TTC549 (cell line): Measurements from ENCODE around the gene B4GALNT4.
"Not testable (repeated sequence)": the region's sequence is repeated elsewhere in the genome, so short reads cannot be mapped to it uniquely, and the experiment has no call there.

ENCODE experiments used
- FAIRE-seq: peaks from 2 replicates; lab custom pipeline; 2012; peaks lifted over from hg19 to GRCh38; lab: Jason Lieb, UNC

B4GALNT4 gene

DNA sequence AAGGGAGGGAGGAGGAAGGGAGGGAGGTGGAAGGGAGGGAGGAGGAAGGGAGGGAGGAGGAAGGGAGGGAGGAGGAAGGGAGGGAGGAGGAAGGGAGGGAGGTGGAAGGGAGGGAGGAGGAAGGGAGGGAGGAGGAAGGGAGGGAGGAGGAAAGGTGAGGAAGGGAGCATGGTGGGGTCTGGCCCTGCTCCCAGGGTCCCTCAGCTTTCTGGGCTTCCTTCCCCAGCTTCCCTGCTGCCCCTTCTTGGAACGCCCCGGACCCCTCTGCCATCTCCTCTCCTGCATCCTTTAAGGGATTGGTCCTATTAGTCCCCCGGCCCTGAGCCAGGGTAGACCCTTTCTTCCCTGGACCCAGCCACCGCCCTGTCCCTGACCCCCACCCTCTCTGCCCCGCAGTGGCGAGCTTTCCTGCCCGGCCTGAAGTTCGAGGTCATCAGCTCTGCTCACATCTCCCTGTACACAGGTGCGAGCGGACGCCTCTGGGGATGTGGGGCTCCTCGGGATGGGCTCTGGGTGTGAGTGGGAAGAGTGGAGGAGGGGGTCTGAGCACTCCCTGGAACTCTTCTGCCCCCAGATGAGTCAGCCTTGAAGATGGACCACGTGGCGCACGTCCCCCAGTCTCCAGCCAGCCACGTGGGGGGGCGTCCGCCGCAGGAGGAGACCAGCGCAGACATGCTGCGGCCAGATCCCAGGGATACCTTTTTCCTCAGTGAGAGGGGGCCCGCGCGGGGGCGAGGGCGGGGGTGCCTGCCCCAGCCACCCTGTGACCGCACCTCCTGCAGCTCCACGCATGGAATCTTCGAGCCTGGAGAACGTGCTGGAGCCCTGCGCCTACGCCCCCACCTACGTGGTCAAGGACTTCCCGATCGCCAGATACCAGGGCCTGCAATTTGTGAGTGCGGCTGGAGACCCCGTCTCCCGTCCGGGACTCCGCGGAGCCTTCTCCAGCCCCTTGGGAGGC, 6.0 kb downstream of the B4GALNT4 start:
- FAIRE-seq, result no peak

DNA sequence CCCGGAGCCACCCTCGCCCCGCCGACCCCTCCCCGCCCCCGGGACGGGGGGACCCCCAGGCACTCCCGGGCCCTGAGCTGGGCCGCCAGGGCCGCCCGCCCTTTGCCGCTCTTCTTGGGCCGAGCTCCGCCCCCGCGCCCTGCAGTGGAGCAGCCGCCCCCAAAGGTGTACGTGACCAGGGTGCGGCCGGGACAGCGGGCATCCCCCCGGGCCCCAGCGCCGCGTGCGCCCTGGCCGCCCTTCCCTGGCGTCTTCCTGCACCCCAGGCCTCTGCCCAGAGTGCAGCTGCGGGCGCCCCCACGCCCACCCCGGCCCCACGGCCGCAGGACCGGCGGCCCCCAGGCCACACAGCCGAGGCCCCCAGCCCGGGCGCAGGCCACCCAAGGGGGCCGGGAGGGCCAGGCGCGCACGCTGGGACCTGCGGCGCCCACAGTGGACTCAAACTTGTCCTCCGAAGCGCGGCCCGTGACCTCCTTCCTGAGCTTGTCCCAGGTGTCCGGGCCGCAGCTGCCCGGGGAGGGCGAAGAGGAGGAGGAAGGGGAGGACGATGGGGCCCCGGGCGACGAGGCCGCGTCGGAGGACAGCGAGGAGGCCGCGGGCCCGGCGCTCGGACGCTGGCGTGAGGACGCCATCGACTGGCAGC, 7.4 kb downstream of the B4GALNT4 start:
- no peak for FAIRE-seq

DNA sequence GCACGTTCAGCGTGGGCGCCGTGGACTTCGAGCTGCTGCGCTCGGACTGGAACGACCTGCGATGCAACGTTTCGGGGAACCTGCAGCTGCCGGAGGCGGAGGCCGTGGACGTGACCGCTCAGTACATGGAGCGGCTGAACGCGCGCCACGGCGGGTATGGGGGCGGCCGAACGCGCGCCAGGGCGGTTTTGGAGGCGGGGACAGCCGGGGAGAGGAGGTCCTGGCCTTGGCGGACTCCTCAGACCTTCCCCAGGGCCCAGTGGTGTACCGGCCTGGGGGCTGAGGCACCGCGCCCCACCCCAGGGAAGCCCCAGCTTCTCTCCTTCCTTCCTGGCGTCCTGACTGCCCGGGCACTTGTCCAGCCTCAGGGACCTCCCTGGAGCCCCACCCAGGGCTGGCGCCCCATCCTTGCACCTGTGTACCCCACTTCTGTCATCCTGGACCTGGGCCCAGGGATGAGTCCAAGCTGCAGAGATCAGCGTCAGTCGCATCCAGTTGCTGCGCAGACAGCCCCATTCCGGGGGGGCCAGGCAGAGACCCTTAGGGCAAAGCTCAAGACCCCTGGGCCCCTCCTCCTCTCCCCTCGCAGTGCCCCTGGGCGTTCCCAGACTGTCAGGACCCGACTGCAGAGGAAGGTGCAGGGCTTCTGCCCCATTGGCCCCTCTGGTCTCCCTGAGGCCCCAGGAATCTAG, 8.0 kb downstream of the B4GALNT4 start:
- no peak for FAIRE-seq

DNA sequence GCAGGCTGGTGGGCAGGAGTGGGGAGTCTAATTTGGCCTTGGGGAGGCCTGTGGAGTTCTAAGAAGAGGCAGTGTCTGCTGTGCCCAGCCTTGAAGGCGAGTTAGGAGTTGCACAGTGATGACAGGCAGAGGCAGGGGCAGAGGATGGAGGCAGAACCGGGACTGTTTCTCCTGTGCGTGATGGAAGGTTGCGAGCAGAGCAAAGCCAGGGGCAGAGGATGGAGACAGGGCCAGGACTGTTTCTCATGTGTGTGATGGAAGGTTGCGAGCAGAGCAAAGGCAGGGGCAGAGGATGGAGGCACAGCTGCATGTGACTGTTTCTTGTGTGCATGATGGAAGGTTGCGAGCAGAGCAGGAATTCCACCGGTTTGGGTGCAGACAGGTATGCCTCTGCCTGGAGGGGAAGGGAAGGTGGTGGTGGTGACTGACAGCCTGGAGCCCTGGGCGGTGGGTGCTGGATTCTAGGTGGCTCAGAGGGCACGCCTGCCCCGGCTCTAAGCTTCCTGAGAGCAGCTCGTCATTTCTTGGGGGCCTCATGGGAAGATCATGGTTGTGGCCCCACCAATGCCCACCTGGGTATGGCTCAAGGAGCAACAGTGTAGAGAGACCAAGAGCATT, 8.7 kb downstream of the B4GALNT4 start:
- no peak for FAIRE-seq

DNA sequence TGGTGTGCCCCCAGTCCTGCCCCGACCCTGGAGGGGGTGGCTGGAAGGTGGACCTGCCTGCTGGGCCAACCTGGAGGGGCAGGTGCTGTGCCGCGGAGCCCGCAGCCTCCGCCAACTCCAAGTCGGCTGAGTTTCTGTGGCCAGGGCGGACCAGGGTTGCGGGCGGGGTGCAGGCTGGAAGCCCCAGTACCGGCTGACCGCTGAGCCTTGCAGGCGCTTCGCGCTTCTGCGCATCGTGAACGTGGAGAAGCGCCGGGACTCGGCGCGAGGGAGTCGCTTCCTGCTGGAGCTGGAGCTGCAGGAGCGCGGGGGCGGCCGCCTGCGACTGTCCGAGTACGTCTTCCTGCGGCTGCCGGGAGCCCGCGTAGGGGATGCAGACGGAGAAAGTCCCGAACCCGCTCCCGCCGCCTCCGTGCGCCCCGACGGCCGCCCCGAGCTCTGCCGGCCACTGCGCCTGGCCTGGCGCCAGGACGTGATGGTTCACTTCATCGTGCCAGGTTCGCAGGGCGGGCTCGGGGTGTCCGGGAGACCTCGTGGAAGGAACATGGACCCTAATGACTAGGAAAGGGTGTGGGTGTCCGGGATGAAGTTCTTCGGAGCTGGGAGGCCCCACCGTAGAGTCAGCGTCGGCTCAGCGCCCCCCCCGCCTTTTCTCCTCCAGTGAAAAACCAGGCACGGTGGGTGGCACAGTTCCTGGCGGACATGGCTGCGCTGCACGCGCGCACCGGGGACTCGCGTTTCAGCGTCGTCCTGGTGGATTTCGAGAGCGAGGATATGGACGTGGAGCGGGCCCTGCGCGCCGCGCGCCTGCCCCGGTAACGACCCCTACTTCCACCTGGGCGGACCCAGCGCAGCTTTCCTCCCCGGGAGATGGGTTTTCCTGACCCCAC, 10.2 kb downstream of the B4GALNT4 start:
- no peak for FAIRE-seq

DNA sequence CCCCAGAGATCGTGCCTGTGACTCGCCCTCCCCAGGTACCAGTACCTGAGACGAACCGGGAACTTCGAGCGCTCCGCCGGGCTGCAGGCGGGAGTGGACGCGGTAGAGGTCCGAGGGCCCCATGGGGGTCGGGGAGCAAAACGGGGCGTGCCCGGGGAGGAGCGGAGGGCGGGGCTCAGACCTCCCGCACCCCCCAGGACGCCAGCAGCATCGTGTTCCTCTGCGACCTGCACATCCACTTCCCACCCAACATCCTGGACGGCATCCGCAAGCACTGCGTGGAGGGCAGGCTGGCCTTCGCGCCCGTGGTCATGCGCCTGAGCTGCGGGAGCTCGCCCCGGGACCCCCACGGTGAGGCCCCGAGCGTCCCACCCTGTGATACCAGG, 10.8 kb downstream of the B4GALNT4 start:
- FAIRE-seq, result no peak

DNA sequence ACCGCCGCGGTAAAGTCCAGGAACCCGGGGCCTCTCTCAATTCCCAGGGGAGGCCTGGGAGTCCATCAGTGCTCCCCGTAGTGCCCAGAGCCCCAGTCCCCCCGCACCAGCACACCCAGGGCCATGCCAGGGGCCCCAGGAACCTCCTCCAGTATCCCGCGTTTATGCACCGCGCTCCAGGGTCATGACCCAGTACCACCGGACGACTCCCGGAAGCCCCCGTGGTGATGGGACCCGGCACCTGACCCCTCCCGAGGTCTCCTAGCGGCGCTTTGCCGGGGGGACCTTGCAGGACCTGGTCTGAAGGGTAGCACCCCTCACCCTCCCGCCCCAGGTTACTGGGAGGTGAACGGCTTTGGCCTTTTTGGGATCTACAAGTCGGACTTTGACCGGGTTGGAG, 11.2 kb downstream of the B4GALNT4 start:
- FAIRE-seq, result no peak

DNA sequence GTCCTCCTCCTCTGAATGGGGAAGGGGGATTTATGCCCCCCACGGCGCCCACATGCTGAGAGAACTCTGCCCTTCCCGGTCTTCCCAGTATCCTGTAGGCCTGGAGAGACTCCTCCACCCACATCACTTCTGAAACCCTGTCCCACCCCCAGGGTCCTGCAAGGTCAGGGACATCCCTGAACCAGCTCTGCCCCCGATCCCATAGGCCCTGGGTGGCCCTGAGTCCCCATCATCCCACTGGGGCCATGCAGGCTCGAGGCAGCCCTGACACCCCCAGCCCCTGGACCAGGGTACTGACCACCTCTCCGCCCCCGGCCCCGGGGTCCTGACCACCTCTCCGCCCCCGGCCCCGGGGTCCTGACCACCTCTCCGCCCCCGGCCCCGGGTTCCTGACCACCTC, 11.7 kb downstream of the B4GALNT4 start:
- no peak for FAIRE-seq

DNA sequence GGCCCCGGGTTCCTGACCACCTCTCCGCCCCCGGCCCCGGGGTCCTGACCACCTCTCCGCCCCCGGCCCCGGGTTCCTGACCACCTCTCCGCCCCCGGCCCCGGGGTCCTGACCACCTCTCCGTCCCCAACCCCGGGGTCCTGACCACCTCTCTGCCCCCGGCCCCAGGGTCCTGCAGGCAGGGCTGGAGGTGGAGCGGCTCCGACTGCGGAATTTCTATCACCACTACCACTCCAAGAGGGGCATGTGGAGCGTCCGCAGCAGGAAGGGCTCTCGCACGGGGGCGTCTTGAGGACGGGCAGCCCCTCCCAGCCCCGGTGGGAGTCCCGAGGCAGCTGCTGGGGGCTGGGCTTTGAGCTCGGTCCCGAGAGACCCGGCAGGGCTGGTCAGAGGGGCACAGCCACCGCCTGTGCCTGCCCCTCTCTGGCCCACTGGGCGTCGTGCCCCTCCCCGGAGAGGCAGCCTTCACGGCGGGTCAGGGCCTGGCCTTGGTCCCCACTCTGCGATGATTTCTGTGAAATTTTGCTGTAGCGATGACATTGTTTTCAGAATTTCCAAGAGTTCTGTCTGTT, 12.3 kb downstream of the B4GALNT4 start:
- no peak for FAIRE-seq

DNA sequence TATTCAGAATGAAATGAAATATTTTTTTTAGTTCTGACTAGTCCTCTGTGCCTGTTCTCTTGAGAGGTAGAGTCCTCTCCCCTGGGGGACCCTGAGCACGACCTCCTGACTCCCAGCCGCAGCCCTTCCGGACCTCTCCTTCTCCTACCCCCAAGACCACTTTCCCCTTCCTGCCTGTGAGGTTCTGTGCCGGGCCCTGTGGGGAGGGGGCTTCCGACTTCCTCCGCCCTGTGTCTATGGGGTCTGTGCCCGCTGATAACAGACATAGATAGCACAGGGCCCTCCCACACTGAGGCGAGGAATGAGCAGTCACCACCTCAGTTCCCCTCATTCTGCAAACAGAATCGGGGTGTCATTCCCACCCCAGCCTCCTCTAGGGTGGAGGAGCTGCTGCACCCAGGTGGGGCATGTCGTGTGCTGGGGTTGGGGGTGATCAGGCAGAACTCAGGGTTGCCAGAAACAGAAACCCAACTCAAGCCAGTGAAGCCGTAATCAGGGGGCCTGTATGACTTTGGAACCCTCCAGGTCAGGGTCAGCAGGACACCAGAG, 12.9 kb downstream of the B4GALNT4 start:
- no peak for FAIRE-seq

DNA sequence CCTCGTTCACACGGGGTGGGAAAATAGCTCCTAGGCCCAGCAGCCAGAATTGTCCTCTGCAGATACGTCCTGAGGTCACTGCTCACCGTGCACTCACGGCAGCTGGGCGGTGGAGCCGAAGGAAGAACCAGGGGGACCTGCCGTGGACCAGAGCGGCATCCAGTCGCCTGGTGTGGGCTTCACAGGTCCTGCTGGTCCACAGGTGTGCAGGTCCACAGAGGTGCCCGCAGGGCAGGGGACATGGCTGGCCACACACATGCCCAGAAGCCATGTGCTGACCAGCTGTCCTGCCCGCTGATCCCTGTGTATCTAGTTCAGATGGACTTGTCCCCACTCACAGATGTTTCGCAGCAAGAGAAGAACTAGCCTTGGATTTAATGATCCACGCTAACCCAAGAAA, 14.1 kb downstream of the B4GALNT4 start:
- no peak for FAIRE-seq

DNA sequence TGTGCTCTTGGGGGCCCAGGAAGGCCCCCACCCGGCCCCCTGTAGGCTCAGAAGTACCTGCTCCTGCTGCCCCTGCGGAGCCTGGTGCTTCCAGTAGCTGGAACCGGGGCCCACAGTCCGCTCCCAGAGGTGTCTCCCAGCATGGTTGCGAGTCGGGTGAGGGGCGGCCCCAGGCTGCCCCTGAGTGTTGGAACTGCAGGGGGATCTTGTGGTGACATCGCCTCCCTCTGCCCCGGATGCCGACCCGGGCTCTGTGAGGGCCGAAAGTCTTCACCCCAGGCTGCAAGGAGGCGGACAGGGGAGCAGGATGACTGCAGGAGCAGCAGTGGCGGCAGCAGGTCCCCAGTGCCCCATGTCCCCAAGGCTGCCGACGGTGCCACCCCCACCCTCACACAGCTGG, 15.2 kb downstream of the B4GALNT4 start:
- FAIRE-seq, result no peak

DNA sequence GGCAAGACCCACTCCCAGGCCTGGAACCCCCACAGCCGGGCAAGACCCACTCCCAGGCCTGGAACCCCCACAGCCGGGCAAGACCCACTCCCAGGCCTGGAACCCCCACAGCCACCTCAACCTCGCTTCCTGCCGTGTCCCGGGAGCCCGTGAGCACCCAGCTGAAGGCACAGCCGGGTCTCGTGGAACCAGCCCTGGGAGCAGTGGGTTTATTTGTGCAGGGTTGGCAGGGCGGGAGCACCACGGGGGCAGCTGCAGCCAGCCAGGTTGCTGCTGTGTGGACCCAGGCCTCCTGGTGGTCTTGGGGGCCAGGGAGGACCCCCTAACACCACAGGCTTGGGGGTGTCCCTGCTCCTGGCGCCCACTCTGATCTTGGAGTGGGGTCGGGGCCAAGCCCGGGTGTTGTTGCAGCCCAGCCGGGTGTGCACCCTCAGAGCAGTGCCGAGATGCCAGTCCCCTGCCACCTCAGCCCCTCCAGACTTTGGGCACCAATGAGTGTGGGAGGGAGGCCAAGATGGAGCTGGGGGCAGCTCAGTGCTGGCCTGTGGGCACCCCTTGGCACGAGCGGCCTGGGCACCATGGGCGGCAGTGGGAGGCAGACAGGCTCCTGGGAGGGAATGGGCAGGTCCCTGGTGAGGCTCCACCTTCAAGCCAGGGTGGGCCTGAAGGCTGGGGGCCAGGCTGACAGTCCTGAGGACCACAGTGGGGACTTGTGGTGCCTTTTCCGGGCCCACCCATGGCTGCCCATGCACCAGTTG, 16.5 kb downstream of the B4GALNT4 start:
- no peak for FAIRE-seq

DNA sequence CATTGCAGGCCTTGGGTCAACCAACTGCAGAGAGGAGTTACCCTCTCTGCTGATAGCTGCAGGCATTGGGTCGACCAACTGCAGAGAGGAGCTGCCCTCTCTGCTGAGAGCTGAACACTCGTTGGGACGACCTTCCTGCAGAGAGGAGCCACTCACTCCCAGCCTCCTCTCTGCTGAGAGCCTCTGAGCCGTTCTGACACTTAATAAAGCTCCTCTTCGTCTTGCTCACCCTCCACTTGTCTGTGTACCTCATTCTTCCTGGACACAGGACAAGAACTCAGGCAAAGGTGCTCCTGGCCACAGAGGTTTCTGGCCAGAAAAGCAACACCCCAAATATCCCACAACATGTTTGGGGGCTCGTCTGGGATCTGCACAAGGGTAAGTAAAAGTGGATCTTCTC, 17.2 kb downstream of the B4GALNT4 start:
- FAIRE-seq, result no peak

DNA sequence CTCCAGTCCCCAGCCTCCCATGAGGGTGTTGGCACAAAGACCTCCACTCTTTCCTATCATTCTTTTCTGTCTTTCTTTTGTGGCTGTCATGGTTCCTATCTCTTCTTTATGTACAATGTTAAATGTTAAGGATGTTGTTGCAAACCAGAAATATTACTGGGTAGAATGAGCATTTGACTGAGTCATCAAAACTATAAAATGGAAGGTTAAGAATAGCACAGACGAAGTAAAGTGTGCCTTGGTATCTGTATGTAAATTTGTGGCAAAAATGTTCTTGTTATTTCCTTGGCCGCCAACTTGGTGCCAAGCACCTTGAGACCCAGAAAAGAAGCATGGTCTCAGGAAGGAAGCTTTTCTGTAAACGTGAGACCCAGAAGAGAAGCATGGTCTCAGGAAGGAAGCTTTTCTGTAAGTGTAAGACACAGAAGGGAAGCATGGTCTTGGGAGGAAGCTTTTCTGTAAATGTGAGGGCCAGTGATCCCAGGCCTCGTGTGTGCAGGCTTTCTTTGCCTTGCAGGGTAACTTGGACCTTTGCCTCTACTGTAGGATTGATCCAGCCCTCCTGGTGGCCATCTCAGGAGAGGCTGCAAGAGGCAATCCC, 18.0 kb downstream of the B4GALNT4 start:
- no peak for FAIRE-seq

DNA sequence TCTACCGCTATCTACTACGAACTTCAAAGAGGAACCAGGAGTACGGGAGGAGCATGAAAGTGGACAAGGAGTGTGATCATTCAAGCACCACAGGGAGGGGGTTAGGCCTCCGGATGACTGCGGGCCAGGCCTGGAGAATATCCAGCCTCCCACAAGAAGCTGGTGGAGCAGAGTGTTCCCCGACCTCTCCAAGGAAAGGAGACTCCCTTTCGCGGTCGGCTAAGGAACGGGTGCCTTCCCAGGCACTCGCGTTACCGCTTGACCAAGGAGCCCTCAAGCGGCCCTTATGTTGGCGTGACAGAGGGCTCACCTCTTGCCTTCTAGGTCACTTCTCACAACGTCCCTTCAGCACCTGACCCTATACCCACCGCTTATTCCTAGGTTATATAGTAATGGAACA, 20.1 kb downstream of the B4GALNT4 start:
- FAIRE-seq, result not testable (repeated sequence)

DNA sequence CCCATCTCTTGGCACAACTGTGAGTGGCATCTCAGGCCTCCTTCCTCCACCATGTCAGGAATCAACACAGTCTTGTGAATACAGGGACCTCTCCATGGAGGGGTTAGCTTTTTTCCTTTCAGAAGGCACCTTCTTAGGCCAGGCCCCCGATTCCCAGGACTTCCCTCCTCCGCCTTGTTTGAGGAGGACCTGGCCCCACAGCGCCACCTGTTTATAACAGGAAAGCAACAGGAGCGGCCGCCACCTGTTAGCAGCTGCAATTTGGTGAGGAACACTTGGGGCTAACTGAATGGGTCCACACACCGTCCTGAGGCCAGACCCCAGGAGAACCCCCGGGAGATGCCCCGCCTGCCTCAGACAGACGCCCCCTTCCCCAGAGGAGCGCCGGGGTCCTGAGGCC, 20.9 kb downstream of the B4GALNT4 start:
- no peak for FAIRE-seq

DNA sequence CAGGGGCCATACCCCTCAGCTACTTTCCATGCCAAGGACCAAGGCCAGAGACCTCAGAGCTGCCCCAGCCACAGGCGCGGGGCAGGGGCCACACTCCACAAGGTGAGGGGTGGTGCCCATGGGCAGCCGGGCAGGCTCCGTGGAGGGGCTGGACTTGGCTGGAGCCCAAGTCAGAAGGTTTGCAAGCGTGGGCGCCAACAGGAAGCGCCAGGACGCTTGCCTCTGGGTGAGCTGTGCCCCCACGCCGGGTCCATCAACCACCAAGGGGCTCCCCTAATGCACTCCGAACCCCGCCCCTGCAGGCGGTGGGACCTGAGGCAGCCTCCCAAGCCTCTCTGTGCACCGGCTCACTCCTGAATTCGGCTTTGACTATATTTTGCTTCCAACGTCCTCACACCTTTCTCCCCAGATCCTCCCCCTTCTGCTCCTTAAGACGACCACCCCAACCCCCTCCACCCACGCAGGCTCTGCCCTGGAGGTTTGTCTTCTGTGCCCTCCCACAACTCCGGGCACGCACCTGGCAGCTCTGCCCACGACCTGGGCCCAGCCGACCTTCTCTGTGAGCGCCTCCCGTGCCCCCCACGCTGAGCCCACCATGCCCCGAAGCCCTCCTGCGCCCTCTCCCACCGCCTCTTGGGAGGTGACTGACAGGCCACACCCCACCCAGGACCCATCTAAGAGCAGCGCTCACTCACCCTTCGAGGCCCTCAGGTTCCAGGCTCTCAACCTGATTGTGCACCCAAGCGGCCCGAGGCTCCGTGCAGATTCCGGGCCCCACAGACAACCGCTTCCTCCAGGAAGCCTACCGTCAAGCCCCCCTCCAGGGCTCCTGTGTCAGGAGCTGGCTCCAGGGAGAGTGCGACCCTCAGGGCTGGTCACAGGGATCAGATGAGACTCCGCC, 22.1 kb downstream of the B4GALNT4 start:
- no peak for FAIRE-seq
